Measurements from ENCODE around the gene ADAM8. TPM values are rescaled to one million over a fixed set of nuclear protein-coding genes. Genes with fewer than 3 reads are reported as not detected.

ADAM8 gene
- total RNA-seq, 2 experiments from 2014 or later, result 124 to 176 TPM

GRCh38 chr10:133293810-133294119 is 17.1 kb upstream of the ADAM8 start:
- CTCF ChIA-PET, result no interaction called here
- POLR2A ChIA-PET, result no interaction called here

GRCh38 chr10:133292919-133293809 is 16.5 kb upstream of the ADAM8 start:
- Mint-ChIP-seq H3K9me3 (ENCODE audit: low read depth) (no peaks in the 10 kb centered on the region), H3K27ac (no peak overlapping the region), H3K4me3 (no peak overlapping the region), H3K36me3 (ENCODE audit: low read depth) (peaks cover 48% of the 10 kb centered on the region), H3K4me1 (peaks cover 9% of the 10 kb centered on the region), H3K27me3 (no peaks in the 10 kb centered on the region)
- POLR2A ChIA-PET, result no interaction called here
- intact Hi-C loops (cut with DNase I, micrococcal nuclease), result no loop called here
- CTCF ChIA-PET, result interaction anchor here (0.9 kb wide), 1 partner anchor 15 kb away, joined by 3 read pairs; no protein-coding TSS in a partner anchor
- ATAC-seq, result peak; percentile 57
- DNase-seq, result no peak

More at GRCh38 chr10:133293810-133294119, 17.1 kb upstream of the ADAM8 start:
- H3K36me3 Mint-ChIP-seq (ENCODE audit: low read depth), result peaks cover 47% of the 10 kb centered on the region
- H3K4me1 Mint-ChIP-seq, result peaks cover 9% of the 10 kb centered on the region
- no peaks in the 10 kb centered on the region for H3K9me3 Mint-ChIP-seq (ENCODE audit: low read depth)
- H3K4me3 Mint-ChIP-seq, result no peak overlapping the region
- intact Hi-C loops (cut with DNase I, micrococcal nuclease), result no loop called here
- no peak for DNase-seq
- no peak for ATAC-seq
- H3K27ac Mint-ChIP-seq, result no peak overlapping the region
- H3K27me3 Mint-ChIP-seq, result no peaks in the 10 kb centered on the region

GRCh38 chr10:133289761-133290160 is 13.1 kb upstream of the ADAM8 start:
- ChIA-PET POLR2A (no interaction called here), CTCF (no interaction called here)
- Mint-ChIP-seq H3K27me3 (no peaks in the 10 kb centered on the region), H3K36me3 (ENCODE audit: low read depth) (peaks cover 52% of the 10 kb centered on the region), H3K9me3 (ENCODE audit: low read depth) (no peaks in the 10 kb centered on the region), H3K4me1 (peaks cover 9% of the 10 kb centered on the region), H3K4me3 (no peak overlapping the region), H3K27ac (no peak overlapping the region)
- DNase-seq (no peak), ATAC-seq (no peak)
- intact Hi-C loops (cut with DNase I, micrococcal nuclease), result no loop called here

- peaks cover under 1% of the 10 kb centered on the region for H3K4me1 Mint-ChIP-seq
- no peak overlapping the region for H3K27ac Mint-ChIP-seq
- ChIA-PET POLR2A (no interaction called here), CTCF (interaction anchor here (0.6 to 1.0 kb wide), 2 partner anchors 10 to 407 kb away, joined by 3 read pairs; no protein-coding TSS in a partner anchor)
- intact Hi-C loops (cut with DNase I, micrococcal nuclease), result no loop called here
- no peak overlapping the region for H3K4me3 Mint-ChIP-seq
- no peaks in the 10 kb centered on the region for H3K27me3 Mint-ChIP-seq
- no peak for DNase-seq
- ATAC-seq, result no peak
- H3K36me3 Mint-ChIP-seq (ENCODE audit: low read depth), result peaks cover 48% of the 10 kb centered on the region
- H3K9me3 Mint-ChIP-seq (ENCODE audit: low read depth), result no peaks in the 10 kb centered on the region
These were observed 11.3 kb upstream of the ADAM8 start for GRCh38 chr10:133287832-133288500.

- POLR2A ChIA-PET, result no interaction called here
- Mint-ChIP-seq H3K27me3 (no peaks in the 10 kb centered on the region), H3K27ac (peak overlapping the region; percentile 24), H3K9me3 (ENCODE audit: low read depth) (no peaks in the 10 kb centered on the region), H3K36me3 (ENCODE audit: low read depth) (peaks cover 49% of the 10 kb centered on the region), H3K4me1 (no peaks in the 10 kb centered on the region), H3K4me3 (no peak overlapping the region)
- ATAC-seq (no peak), DNase-seq (no peak)
- CTCF ChIA-PET, result interaction anchor here (0.9 to 1.2 kb wide), 2 partner anchors 11 to 22 kb away, joined by 3 read pairs; no protein-coding TSS in a partner anchor
- intact Hi-C loops (cut with DNase I, micrococcal nuclease), result no loop called here
These were observed 9.7 kb upstream of the ADAM8 start for GRCh38 chr10:133286366-133286765.

GRCh38 chr10:133285217-133285616 is 8.5 kb upstream of the ADAM8 start:
- Mint-ChIP-seq H3K4me1 (no peaks in the 10 kb centered on the region), H3K27me3 (no peaks in the 10 kb centered on the region), H3K36me3 (ENCODE audit: low read depth) (peaks cover 49% of the 10 kb centered on the region), H3K27ac (no peak overlapping the region), H3K9me3 (ENCODE audit: low read depth) (no peaks in the 10 kb centered on the region), H3K4me3 (no peak overlapping the region)
- intact Hi-C loops (cut with DNase I, micrococcal nuclease), result no loop called here
- ChIA-PET CTCF (interaction anchor here (0.9 kb wide), 1 partner anchor 10 kb away, joined by 3 read pairs; no protein-coding TSS in a partner anchor), POLR2A (no interaction called here)
- DNase-seq (no peak), ATAC-seq (no peak)

GRCh38 chr10:133283931-133284330 is 7.3 kb upstream of the ADAM8 start:
- peaks cover 45% of the 10 kb centered on the region for H3K36me3 Mint-ChIP-seq (ENCODE audit: low read depth)
- intact Hi-C loops (cut with DNase I, micrococcal nuclease), result no loop called here
- no peaks in the 10 kb centered on the region for H3K9me3 Mint-ChIP-seq (ENCODE audit: low read depth)

GRCh38 chr10:133282846-133283390 is 6.2 kb upstream of the ADAM8 start:
- ATAC-seq (no peak), DNase-seq (no peak)
- peaks cover 37% of the 10 kb centered on the region for H3K36me3 Mint-ChIP-seq (ENCODE audit: low read depth)
- no peak overlapping the region for H3K27ac Mint-ChIP-seq
- CTCF ChIA-PET, result no interaction called here
- no peaks in the 10 kb centered on the region for H3K27me3 Mint-ChIP-seq
- intact Hi-C loops (cut with DNase I, micrococcal nuclease), result no loop called here
- H3K4me3 Mint-ChIP-seq, result no peak overlapping the region
- H3K9me3 Mint-ChIP-seq (ENCODE audit: low read depth), result no peaks in the 10 kb centered on the region
- POLR2A ChIA-PET, result no interaction called here
- peaks cover 13% of the 10 kb centered on the region for H3K4me1 Mint-ChIP-seq

More at GRCh38 chr10:133283931-133284330, 7.3 kb upstream of the ADAM8 start:
- Mint-ChIP-seq H3K27me3 (no peaks in the 10 kb centered on the region), H3K4me1 (peaks cover 4% of the 10 kb centered on the region), H3K4me3 (no peak overlapping the region), H3K27ac (no peak overlapping the region)
- DNase-seq (no peak), ATAC-seq (no peak)
- ChIA-PET CTCF (interaction anchor here (0.7 kb wide), 1 partner anchor 24 kb away, joined by 3 read pairs; no protein-coding TSS in a partner anchor), POLR2A (no interaction called here)

- ChIA-PET POLR2A (no interaction called here), CTCF (no interaction called here)
- Mint-ChIP-seq H3K27me3 (no peaks in the 10 kb centered on the region), H3K9me3 (ENCODE audit: low read depth) (no peaks in the 10 kb centered on the region), H3K4me3 (no peak overlapping the region), H3K27ac (no peak overlapping the region), H3K4me1 (peaks cover 15% of the 10 kb centered on the region), H3K36me3 (ENCODE audit: low read depth) (peaks cover 30% of the 10 kb centered on the region)
- DNase-seq (no peak), ATAC-seq (no peak)
- intact Hi-C loops (cut with DNase I, micrococcal nuclease), result no loop called here
These were observed 5.1 kb upstream of the ADAM8 start for GRCh38 chr10:133281628-133282372.

GRCh38 chr10:133281084-133281483 is 4.4 kb upstream of the ADAM8 start:
- H3K4me1 Mint-ChIP-seq, result peaks cover 15% of the 10 kb centered on the region
- H3K27ac Mint-ChIP-seq, result no peak overlapping the region
- CTCF ChIA-PET, result interaction anchor here (2.2 kb wide), 1 partner anchor 27 kb away, joined by 9 read pairs; no protein-coding TSS in a partner anchor
- DNase-seq, result no peak
- no peaks in the 10 kb centered on the region for H3K9me3 Mint-ChIP-seq (ENCODE audit: low read depth)
- H3K4me3 Mint-ChIP-seq, result no peak overlapping the region
- intact Hi-C loops (cut with DNase I, micrococcal nuclease), result no loop called here
- POLR2A ChIA-PET, result no interaction called here
- no peaks in the 10 kb centered on the region for H3K27me3 Mint-ChIP-seq
- ATAC-seq, result no peak
- peaks cover 24% of the 10 kb centered on the region for H3K36me3 Mint-ChIP-seq (ENCODE audit: low read depth)

- CTCF ChIA-PET, result interaction anchor here (0.6 to 2.2 kb wide), 2 partner anchors 27 to 376 kb away, joined by 3 to 9 read pairs; no protein-coding TSS in a partner anchor
- no peaks in the 10 kb centered on the region for H3K27me3 Mint-ChIP-seq
- POLR2A ChIA-PET, result no interaction called here
These were observed 3.9 kb upstream of the ADAM8 start for GRCh38 chr10:133280391-133281059.

More at GRCh38 chr10:133280391-133281059, 3.9 kb upstream of the ADAM8 start:
- Mint-ChIP-seq H3K27ac (no peak overlapping the region), H3K4me3 (no peak overlapping the region), H3K4me1 (peaks cover 15% of the 10 kb centered on the region), H3K9me3 (ENCODE audit: low read depth) (no peaks in the 10 kb centered on the region), H3K36me3 (ENCODE audit: low read depth) (peaks cover 18% of the 10 kb centered on the region)
- no peak for ATAC-seq
- intact Hi-C loops (cut with DNase I, micrococcal nuclease), result no loop called here
- no peak for DNase-seq
